ENCODE results near the gene DCTD.

The DCTD gene

DNA sequence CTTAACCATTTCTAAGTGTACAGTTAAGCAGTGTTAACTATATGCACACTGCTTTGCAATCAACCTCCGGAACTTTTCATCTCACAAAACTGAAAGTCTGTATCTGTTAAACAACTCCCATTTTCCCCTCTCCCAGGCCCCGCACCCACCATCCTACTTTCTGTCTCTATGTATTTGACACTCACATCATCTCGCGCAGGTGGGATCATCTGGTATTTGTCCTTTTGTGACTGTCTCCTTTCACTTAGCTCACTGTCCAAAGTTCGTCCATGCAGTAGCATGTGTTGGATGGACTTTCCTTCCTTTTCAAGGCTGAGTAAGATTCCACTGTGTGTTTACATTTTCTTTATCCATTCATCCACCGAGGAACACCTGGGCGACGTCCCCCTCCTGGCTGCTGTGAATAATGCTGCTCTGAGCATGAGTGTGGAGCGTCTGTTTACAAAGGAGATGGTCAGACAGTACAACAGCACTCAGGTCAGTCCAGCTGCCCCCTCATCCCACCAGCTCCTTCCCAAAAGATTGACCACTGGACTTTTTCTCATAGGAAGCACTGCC lies 39.8 kb downstream of the DCTD start:
- no peak overlapping the region for H3K4me3 ChIP-seq (ENCODE audit: low read depth, low read length)
- in situ Hi-C loops (cut with HindIII; ENCODE audit: low sequenced_read_pairs): no loop called here
- TF ChIP-seq, protein P1, sequence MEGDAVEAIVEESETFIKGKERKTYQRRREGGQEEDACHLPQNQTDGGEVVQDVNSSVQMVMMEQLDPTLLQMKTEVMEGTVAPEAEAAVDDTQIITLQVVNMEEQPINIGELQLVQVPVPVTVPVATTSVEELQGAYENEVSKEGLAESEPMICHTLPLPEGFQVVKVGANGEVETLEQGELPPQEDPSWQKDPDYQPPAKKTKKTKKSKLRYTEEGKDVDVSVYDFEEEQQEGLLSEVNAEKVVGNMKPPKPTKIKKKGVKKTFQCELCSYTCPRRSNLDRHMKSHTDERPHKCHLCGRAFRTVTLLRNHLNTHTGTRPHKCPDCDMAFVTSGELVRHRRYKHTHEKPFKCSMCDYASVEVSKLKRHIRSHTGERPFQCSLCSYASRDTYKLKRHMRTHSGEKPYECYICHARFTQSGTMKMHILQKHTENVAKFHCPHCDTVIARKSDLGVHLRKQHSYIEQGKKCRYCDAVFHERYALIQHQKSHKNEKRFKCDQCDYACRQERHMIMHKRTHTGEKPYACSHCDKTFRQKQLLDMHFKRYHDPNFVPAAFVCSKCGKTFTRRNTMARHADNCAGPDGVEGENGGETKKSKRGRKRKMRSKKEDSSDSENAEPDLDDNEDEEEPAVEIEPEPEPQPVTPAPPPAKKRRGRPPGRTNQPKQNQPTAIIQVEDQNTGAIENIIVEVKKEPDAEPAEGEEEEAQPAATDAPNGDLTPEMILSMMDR (IDR thresholded peaks at IDR 0.05; ENCODE audit: low read depth, low read length): no peak
- DNase-seq (ENCODE audit: low read depth, low spot score): no peak

DNA sequence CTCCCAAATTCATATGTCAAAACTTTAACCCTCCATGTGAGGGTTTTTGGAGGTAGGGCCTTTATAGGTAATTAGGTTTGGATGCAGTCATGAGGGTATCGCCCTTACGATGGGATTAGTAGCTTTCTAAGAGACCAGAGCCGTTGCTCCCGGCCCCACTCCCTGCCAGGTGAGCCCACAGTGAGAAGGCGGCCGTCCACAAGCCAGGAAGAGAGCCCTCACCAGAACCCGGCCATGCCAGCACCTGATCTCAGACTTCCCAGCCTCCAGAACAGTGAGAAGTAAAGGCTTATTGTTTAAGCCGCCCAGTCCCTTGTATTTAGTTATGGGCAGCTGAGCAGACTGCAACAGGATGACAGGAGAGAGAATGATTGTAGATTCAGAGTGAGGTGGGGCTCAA lies 40.8 kb downstream of the DCTD start:
- TF ChIP-seq, protein P1 (IDR thresholded peaks at IDR 0.05; ENCODE audit: low read depth, low read length): no peak
- in situ Hi-C loops (cut with HindIII; ENCODE audit: low sequenced_read_pairs): no loop called here
- DNase-seq (ENCODE audit: low read depth, low spot score): no peak
- no peak overlapping the region for H3K4me3 ChIP-seq (ENCODE audit: low read depth, low read length)

DNA sequence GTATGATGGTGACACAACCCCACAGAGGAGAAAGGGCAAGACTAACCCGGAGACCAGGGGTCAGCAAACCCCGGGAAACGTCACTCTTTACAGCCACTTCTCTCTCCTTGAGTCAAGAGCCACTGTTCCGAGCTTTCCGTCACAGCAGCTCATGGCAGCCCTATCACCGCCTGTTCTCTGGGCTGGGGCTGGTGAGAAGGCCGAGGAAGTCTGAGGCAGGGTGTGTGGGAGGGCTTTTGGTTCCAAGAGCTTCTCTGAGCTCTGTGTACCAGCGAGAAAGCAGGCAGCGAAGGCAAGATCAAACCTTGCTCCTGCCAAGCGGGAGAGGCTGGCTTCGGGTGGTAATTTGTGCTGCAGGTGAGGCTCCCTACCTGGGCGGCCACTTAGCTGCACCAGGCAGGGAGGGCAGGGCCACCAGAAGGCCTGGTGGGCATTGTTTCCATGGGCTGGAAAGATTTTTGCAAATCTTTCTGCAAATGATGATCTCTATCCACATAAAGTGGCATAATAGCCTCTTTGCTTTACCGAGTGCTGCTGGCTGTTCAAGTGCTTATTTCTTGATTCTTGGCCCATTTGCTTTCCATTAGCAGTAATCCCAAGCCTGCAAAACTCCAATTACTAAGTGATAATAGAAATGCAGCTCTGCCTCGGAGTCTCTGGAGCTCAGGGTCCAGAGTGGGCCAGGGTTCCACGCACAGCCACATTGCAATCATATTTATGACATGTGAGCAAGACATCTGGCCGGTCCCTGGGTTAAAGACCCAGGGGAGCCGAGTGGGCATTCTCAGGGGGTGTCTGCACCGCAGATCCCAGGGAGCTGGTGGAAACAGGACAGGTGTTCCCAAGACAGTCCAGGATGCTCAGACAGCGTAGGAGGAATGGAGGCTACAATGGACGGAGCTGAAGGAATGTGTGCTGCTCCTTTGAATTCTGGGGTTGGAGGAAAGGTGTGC lies 41.5 kb downstream of the DCTD start:
- H3K4me3 ChIP-seq (ENCODE audit: low read depth, low read length): no peak overlapping the region
- in situ Hi-C loops (cut with HindIII; ENCODE audit: low sequenced_read_pairs): no loop called here
- DNase-seq (ENCODE audit: low read depth, low spot score): no peak
- TF ChIP-seq, protein P1 (IDR thresholded peaks at IDR 0.05; ENCODE audit: low read depth, low read length): no peak

DNA sequence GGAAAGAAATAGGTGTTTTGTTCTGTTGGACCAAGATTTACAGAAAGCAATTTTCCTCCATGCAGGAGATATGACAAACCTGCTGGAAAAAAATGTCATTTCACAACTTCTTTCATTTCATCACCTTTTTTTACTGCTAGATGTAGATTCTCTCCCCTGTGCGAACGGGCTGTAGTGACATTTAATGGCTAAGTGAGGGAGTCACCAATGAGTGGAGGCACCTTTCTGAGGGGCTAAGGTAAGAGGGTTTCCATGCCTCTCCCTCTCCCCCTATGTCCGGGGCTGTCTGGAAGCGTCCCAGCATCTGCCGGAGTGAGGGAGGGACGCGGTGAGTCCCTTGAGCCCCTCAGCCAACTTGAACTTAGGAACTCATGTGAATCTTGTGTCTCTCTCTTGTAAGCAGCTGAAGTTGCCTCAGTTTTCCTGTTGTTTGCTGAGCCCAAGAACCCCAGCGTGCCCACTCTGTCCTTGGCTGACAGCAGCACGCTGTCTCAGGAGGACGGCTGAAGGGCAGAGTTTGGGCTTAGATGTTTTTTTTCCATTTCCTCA lies 42.3 kb downstream of the DCTD start:
- TF ChIP-seq, protein P1 (IDR thresholded peaks at IDR 0.05; ENCODE audit: low read depth, low read length): no peak
- no peak overlapping the region for H3K4me3 ChIP-seq (ENCODE audit: low read depth, low read length)
- in situ Hi-C loops (cut with HindIII; ENCODE audit: low sequenced_read_pairs): no loop called here
- DNase-seq (ENCODE audit: low read depth, low spot score): no peak

DNA sequence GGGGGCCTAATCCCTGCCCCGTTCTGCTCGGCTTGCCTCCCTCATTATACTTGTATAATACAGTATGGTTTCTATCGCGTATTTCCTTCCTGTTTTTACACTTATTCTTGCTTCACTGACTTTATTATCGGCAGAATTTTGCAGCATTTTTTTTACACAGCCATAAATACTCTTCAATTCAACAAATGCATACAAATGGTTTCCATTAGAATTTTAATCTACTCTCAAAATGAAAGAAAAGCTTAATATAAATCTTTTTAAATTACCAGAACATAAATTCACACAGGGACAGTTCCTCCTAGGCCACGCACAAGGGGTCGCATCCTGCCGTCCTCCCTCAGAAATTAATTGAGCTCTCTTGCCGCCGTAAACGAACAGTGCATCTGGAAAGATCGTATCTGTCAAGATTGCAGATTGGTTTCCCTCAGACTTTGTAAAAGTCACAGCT lies 42.9 kb downstream of the DCTD start:
- no peak for DNase-seq (ENCODE audit: low read depth, low spot score)
- in situ Hi-C loops (cut with HindIII; ENCODE audit: low sequenced_read_pairs): no loop called here
- TF ChIP-seq, protein P1 (IDR thresholded peaks at IDR 0.05; ENCODE audit: low read depth, low read length): no peak
- H3K4me3 ChIP-seq (ENCODE audit: low read depth, low read length): no peak overlapping the region

DNA sequence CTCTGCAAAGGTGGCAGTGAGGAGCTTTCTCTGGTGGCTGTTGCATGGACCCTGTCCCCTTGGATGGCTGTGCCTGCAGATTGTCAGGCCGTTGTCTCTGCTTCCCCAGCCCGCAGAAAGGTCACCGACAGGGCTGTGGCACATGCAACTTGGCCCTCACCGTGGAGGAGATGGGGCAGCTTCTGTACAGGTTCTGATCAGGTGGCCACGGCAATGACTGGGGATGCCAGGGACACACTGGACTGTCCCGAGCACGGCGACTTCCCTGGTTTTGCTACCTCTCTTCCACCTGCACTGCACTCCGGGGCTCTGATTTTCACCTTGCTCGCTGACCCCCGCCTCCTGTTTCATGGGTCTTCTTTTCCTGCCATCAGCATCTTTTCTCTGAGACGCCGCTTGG lies 43.5 kb downstream of the DCTD start:
- DNase-seq (ENCODE audit: low read depth, low spot score): no peak
- H3K4me3 ChIP-seq (ENCODE audit: low read depth, low read length): no peak overlapping the region
- TF ChIP-seq, protein P1 (IDR thresholded peaks at IDR 0.05; ENCODE audit: low read depth, low read length): no peak
- in situ Hi-C loops (cut with HindIII; ENCODE audit: low sequenced_read_pairs): no loop called here

Data from astrocyte of the spinal cord (primary cell).